ENCODE data around the gene RNF182.

Gene RNF182

GRCh38 chr6:13992417-13993055, 67.8 kb downstream of the RNF182 start:
- no peak overlapping the region for H3K9ac ChIP-seq (ENCODE audit: low read length in 5 of 5)

GRCh38 chr6:13993416-13993815, 68.7 kb downstream of the RNF182 start:
- no peaks in the 10 kb centered on the region for H3K9me3 ChIP-seq (ENCODE audit: control insufficient read depth in 5 of 5, low read length in 5 of 5)
- H3K36me3 ChIP-seq (ENCODE audit: control insufficient read depth in 5 of 5, insufficient read depth in 5 of 5, low read length in 5 of 5): no peaks in the 10 kb centered on the region
- H3K4me3 ChIP-seq (ENCODE audit: low read depth in 1 of 5, low read length in 5 of 5): no peak overlapping the region
- no peaks in the 10 kb centered on the region for H3K4me1 ChIP-seq (ENCODE audit: control insufficient read depth in 5 of 5, insufficient read depth in 5 of 5, low read length in 5 of 5)
- no peak overlapping the region for H3K27ac ChIP-seq (ENCODE audit: low read depth, low read length)
- H3K27me3 ChIP-seq (ENCODE audit: control insufficient read depth in 5 of 5, insufficient read depth in 4 of 5, low read length in 5 of 5): peaks cover 0 to 3% (median 0%) of the 10 kb centered on the region in 5 donors
- no peak overlapping the region for H3K9ac ChIP-seq (ENCODE audit: low read length in 5 of 5)

More at GRCh38 chr6:13992417-13993055, 67.8 kb downstream of the RNF182 start:
- Histone ChIP-seq H3K27me3 (ENCODE audit: control insufficient read depth in 5 of 5, insufficient read depth in 4 of 5, low read length in 5 of 5) (peaks cover 0 to 3% (median 0%) of the 10 kb centered on the region in 5 donors), H3K9me3 (ENCODE audit: control insufficient read depth in 5 of 5, low read length in 5 of 5) (no peaks in the 10 kb centered on the region), H3K4me1 (ENCODE audit: control insufficient read depth in 5 of 5, insufficient read depth in 5 of 5, low read length in 5 of 5) (no peaks in the 10 kb centered on the region), H3K36me3 (ENCODE audit: control insufficient read depth in 5 of 5, insufficient read depth in 5 of 5, low read length in 5 of 5) (no peaks in the 10 kb centered on the region), H3K27ac (ENCODE audit: low read depth, low read length) (no peak overlapping the region), H3K4me3 (ENCODE audit: low read depth in 1 of 5, low read length in 5 of 5) (no peak overlapping the region)

- Histone ChIP-seq H3K27me3 (ENCODE audit: control insufficient read depth in 5 of 5, insufficient read depth in 4 of 5, low read length in 5 of 5) (peaks cover 0 to 3% (median 0%) of the 10 kb centered on the region in 5 donors), H3K9ac (ENCODE audit: low read length in 5 of 5) (no peak overlapping the region), H3K4me3 (ENCODE audit: low read depth in 1 of 5, low read length in 5 of 5) (no peak overlapping the region), H3K36me3 (ENCODE audit: control insufficient read depth in 5 of 5, insufficient read depth in 5 of 5, low read length in 5 of 5) (no peaks in the 10 kb centered on the region), H3K27ac (ENCODE audit: low read depth, low read length) (no peak overlapping the region), H3K9me3 (ENCODE audit: control insufficient read depth in 5 of 5, low read length in 5 of 5) (no peaks in the 10 kb centered on the region), H3K4me1 (ENCODE audit: control insufficient read depth in 5 of 5, insufficient read depth in 5 of 5, low read length in 5 of 5) (peaks cover 0 to 9% (median 4%) of the 10 kb centered on the region in 5 donors)
Observed at GRCh38 chr6:13998356-13998755, 73.6 kb downstream of the RNF182 start.

- H3K36me3 ChIP-seq (ENCODE audit: control insufficient read depth in 5 of 5, insufficient read depth in 5 of 5, low read length in 5 of 5): no peaks in the 10 kb centered on the region
- H3K27me3 ChIP-seq (ENCODE audit: control insufficient read depth in 5 of 5, insufficient read depth in 4 of 5, low read length in 5 of 5): peaks cover 0 to 3% (median 2%) of the 10 kb centered on the region in 5 donors
- no peaks in the 10 kb centered on the region for H3K9me3 ChIP-seq (ENCODE audit: control insufficient read depth in 5 of 5, low read length in 5 of 5)
- no peak overlapping the region for H3K4me3 ChIP-seq (ENCODE audit: low read depth in 1 of 5, low read length in 5 of 5)
- H3K4me1 ChIP-seq (ENCODE audit: control insufficient read depth in 5 of 5, insufficient read depth in 5 of 5, low read length in 5 of 5): peaks cover 0 to 9% (median 4%) of the 10 kb centered on the region in 5 donors
- no peak overlapping the region for H3K9ac ChIP-seq (ENCODE audit: low read length in 5 of 5)
- H3K27ac ChIP-seq (ENCODE audit: low read depth, low read length): no peak overlapping the region
Observed at GRCh38 chr6:14000901-14001300, 76.1 kb downstream of the RNF182 start.

GRCh38 chr6:14001329-14002012, 76.7 kb downstream of the RNF182 start:
- no peaks in the 10 kb centered on the region for H3K9me3 ChIP-seq (ENCODE audit: control insufficient read depth in 5 of 5, low read length in 5 of 5)
- H3K9ac ChIP-seq (ENCODE audit: low read length in 5 of 5): no peak overlapping the region
- H3K4me3 ChIP-seq (ENCODE audit: low read depth in 1 of 5, low read length in 5 of 5): peak overlapping the region in 1 of 5 donors; percentile 40
- peaks cover 0 to 3% (median 0%) of the 10 kb centered on the region in 5 donors for H3K27me3 ChIP-seq (ENCODE audit: control insufficient read depth in 5 of 5, insufficient read depth in 4 of 5, low read length in 5 of 5)
- H3K4me1 ChIP-seq (ENCODE audit: control insufficient read depth in 5 of 5, insufficient read depth in 5 of 5, low read length in 5 of 5): peaks cover 0 to 9% (median 4%) of the 10 kb centered on the region in 5 donors
- no peak overlapping the region for H3K27ac ChIP-seq (ENCODE audit: low read depth, low read length)
- no peaks in the 10 kb centered on the region for H3K36me3 ChIP-seq (ENCODE audit: control insufficient read depth in 5 of 5, insufficient read depth in 5 of 5, low read length in 5 of 5)

GRCh38 chr6:14002176-14002947, 77.6 kb downstream of the RNF182 start:
- H3K4me3 ChIP-seq (ENCODE audit: low read depth in 1 of 5, low read length in 5 of 5): no peak overlapping the region
- H3K36me3 ChIP-seq (ENCODE audit: control insufficient read depth in 5 of 5, insufficient read depth in 5 of 5, low read length in 5 of 5): no peaks in the 10 kb centered on the region
- H3K27ac ChIP-seq (ENCODE audit: low read depth, low read length): no peak overlapping the region
- peaks cover 0 to 3% (median 0%) of the 10 kb centered on the region in 5 donors for H3K27me3 ChIP-seq (ENCODE audit: control insufficient read depth in 5 of 5, insufficient read depth in 4 of 5, low read length in 5 of 5)
- peaks cover 0 to 9% (median 4%) of the 10 kb centered on the region in 5 donors for H3K4me1 ChIP-seq (ENCODE audit: control insufficient read depth in 5 of 5, insufficient read depth in 5 of 5, low read length in 5 of 5)
- no peaks in the 10 kb centered on the region for H3K9me3 ChIP-seq (ENCODE audit: control insufficient read depth in 5 of 5, low read length in 5 of 5)
- no peak overlapping the region for H3K9ac ChIP-seq (ENCODE audit: low read length in 5 of 5)

- Histone ChIP-seq H3K27ac (ENCODE audit: low read depth, low read length) (no peak overlapping the region), H3K4me3 (ENCODE audit: low read depth in 1 of 5, low read length in 5 of 5) (no peak overlapping the region), H3K27me3 (ENCODE audit: control insufficient read depth in 5 of 5, insufficient read depth in 4 of 5, low read length in 5 of 5) (peaks cover 0 to 3% (median under 1%) of the 10 kb centered on the region in 5 donors), H3K4me1 (ENCODE audit: control insufficient read depth in 5 of 5, insufficient read depth in 5 of 5, low read length in 5 of 5) (peaks cover 0 to 9% (median 4%) of the 10 kb centered on the region in 5 donors), H3K36me3 (ENCODE audit: control insufficient read depth in 5 of 5, insufficient read depth in 5 of 5, low read length in 5 of 5) (no peaks in the 10 kb centered on the region), H3K9ac (ENCODE audit: low read length in 5 of 5) (no peak overlapping the region), H3K9me3 (ENCODE audit: control insufficient read depth in 5 of 5, low read length in 5 of 5) (no peaks in the 10 kb centered on the region)
Observed at GRCh38 chr6:14004258-14004657, 79.5 kb downstream of the RNF182 start.

- Histone ChIP-seq H3K27ac (ENCODE audit: low read depth, low read length) (no peak overlapping the region), H3K36me3 (ENCODE audit: control insufficient read depth in 5 of 5, insufficient read depth in 5 of 5, low read length in 5 of 5) (no peaks in the 10 kb centered on the region), H3K9ac (ENCODE audit: low read length in 5 of 5) (no peak overlapping the region), H3K4me1 (ENCODE audit: control insufficient read depth in 5 of 5, insufficient read depth in 5 of 5, low read length in 5 of 5) (no peaks in the 10 kb centered on the region), H3K27me3 (ENCODE audit: control insufficient read depth in 5 of 5, insufficient read depth in 4 of 5, low read length in 5 of 5) (peaks cover 0 to 3% (median 0%) of the 10 kb centered on the region in 5 donors), H3K9me3 (ENCODE audit: control insufficient read depth in 5 of 5, low read length in 5 of 5) (peaks cover 0 to 7% (median 4%) of the 10 kb centered on the region in 5 donors), H3K4me3 (ENCODE audit: low read depth in 1 of 5, low read length in 5 of 5) (no peak overlapping the region)
Observed at GRCh38 chr6:14008809-14009208, 84.1 kb downstream of the RNF182 start.

GRCh38 chr6:14009431-14009830, 84.7 kb downstream of the RNF182 start:
- H3K27ac ChIP-seq (ENCODE audit: low read depth, low read length): no peak overlapping the region
- H3K9ac ChIP-seq (ENCODE audit: low read length in 5 of 5): no peak overlapping the region
- no peak overlapping the region for H3K4me3 ChIP-seq (ENCODE audit: low read depth in 1 of 5, low read length in 5 of 5)
- no peaks in the 10 kb centered on the region for H3K36me3 ChIP-seq (ENCODE audit: control insufficient read depth in 5 of 5, insufficient read depth in 5 of 5, low read length in 5 of 5)
- H3K4me1 ChIP-seq (ENCODE audit: control insufficient read depth in 5 of 5, insufficient read depth in 5 of 5, low read length in 5 of 5): no peaks in the 10 kb centered on the region
- H3K9me3 ChIP-seq (ENCODE audit: control insufficient read depth in 5 of 5, low read length in 5 of 5): peaks cover 0 to 7% (median 4%) of the 10 kb centered on the region in 5 donors
- peaks cover 0 to 3% (median 0%) of the 10 kb centered on the region in 5 donors for H3K27me3 ChIP-seq (ENCODE audit: control insufficient read depth in 5 of 5, insufficient read depth in 4 of 5, low read length in 5 of 5)

GRCh38 chr6:14010275-14010674, 85.5 kb downstream of the RNF182 start:
- peaks cover 0 to 7% (median 4%) of the 10 kb centered on the region in 5 donors for H3K9me3 ChIP-seq (ENCODE audit: control insufficient read depth in 5 of 5, low read length in 5 of 5)
- H3K4me1 ChIP-seq (ENCODE audit: control insufficient read depth in 5 of 5, insufficient read depth in 5 of 5, low read length in 5 of 5): no peaks in the 10 kb centered on the region
- H3K27ac ChIP-seq (ENCODE audit: low read depth, low read length): no peak overlapping the region
- no peak overlapping the region for H3K9ac ChIP-seq (ENCODE audit: low read length in 5 of 5)
- no peaks in the 10 kb centered on the region for H3K36me3 ChIP-seq (ENCODE audit: control insufficient read depth in 5 of 5, insufficient read depth in 5 of 5, low read length in 5 of 5)
- no peak overlapping the region for H3K4me3 ChIP-seq (ENCODE audit: low read depth in 1 of 5, low read length in 5 of 5)
- H3K27me3 ChIP-seq (ENCODE audit: control insufficient read depth in 5 of 5, insufficient read depth in 4 of 5, low read length in 5 of 5): peaks cover 0 to 3% (median 0%) of the 10 kb centered on the region in 5 donors

All from subcutaneous abdominal adipose tissue (tissue), 5 donors.